ENCODE results near the gene PCBP3.
"Not testable (repeated sequence)": the region's sequence is repeated elsewhere in the genome, so short reads cannot be mapped to it uniquely, and the experiment has no call there.

PCBP3 gene

GRCh38 chr21:45643021-45643980 is at the start of gene PCBP3:
PCBP3 (plus strand) TSS chr21:45643725; CDS start chr21:45850086, 206,361 bp downstream.
- peak; percentile 91 to 94 for DNase-seq

- DNase-seq = no peak
Observed at GRCh38 chr21:45594721-45595489, 48.6 kb upstream of the PCBP3 start.

GRCh38 chr21:45595574-45596295 is 47.8 kb upstream of the PCBP3 start:
- no peak for DNase-seq

GRCh38 chr21:45596704-45597318 is 46.7 kb upstream of the PCBP3 start:
- DNase-seq = peak; percentile 81 to 83

GRCh38 chr21:45598109-45598508 is 45.4 kb upstream of the PCBP3 start:
- DNase-seq = no peak

- DNase-seq = no peak
Observed at GRCh38 chr21:45598666-45599065, 44.9 kb upstream of the PCBP3 start.

GRCh38 chr21:45599146-45599581 is 44.4 kb upstream of the PCBP3 start:
- DNase-seq = no peak

- no peak for DNase-seq
Observed at GRCh38 chr21:45600248-45600647, 43.3 kb upstream of the PCBP3 start.

- no peak for DNase-seq
Observed at GRCh38 chr21:45601551-45601950, 42.0 kb upstream of the PCBP3 start.

GRCh38 chr21:45602106-45602505 is 41.4 kb upstream of the PCBP3 start:
- DNase-seq = no peak

GRCh38 chr21:45603481-45603880 is 40.0 kb upstream of the PCBP3 start:
- DNase-seq = no peak

- DNase-seq = not testable (repeated sequence)
Observed at GRCh38 chr21:45604681-45605080, 38.8 kb upstream of the PCBP3 start.

- DNase-seq = peak; percentile 49 to 59
Observed at GRCh38 chr21:45607021-45607908, 36.3 kb upstream of the PCBP3 start.

GRCh38 chr21:45607909-45608295 is 35.6 kb upstream of the PCBP3 start:
- no peak for DNase-seq

- DNase-seq = peak; percentile 42 to 45
Observed at GRCh38 chr21:45608747-45609470, 34.6 kb upstream of the PCBP3 start.

- DNase-seq = not testable (repeated sequence)
Observed at GRCh38 chr21:45609616-45610015, 33.9 kb upstream of the PCBP3 start.

GRCh38 chr21:45611296-45611695 is 32.2 kb upstream of the PCBP3 start:
- no peak for DNase-seq

GRCh38 chr21:45611939-45612664 is 31.4 kb upstream of the PCBP3 start:
- no peak for DNase-seq

GRCh38 chr21:45612665-45613019 is 30.9 kb upstream of the PCBP3 start:
- not testable (repeated sequence) for DNase-seq

GRCh38 chr21:45613396-45613795 is 30.1 kb upstream of the PCBP3 start:
- no peak for DNase-seq

Measured in CD4-positive, alpha-beta T cell treated with Interleukin-4 for 1 hour (primary cell).